Measurements from ENCODE around the gene OTOG.

Gene OTOG

DNA sequence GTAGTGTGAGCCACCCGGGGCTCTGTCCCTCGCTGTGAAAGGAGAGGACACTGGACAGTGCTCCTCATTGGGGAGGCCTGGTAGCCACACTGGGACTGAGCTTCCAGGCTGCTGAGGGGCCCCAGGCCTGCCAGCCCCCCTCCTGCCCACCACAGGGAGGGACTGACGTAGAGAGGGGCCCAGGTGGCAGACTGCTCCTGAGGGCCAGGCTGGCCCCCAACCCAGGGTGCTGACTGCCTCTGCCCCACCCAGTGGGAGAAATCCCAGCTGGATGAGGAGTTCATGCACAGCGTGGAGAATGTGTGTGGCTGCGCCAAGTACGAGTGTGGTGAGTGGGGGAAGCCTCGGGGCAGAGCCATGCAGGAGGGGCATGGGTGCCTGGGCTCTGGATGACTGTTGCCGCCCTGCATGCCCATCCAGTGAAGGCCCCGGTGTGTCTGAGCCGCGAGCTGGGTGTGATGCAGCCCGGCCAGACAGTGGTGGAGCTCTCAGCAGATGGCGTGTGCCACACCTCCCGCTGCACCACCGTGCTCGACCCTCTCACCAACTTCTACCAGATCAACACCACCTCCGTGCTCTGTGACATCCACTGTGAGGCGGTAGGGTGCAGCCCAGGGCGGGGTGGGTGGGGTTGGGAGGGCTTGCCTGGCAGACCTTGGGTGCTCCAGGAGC lies 93.6 kb downstream of the OTOG start:
- Histone ChIP-seq H3K9me3 (ENCODE audit: control insufficient read depth, insufficient read depth, low read length) (no peaks in the 10 kb centered on the region), H3K4me3 (ENCODE audit: low read length) (no peak overlapping the region), H3K36me3 (ENCODE audit: control insufficient read depth, insufficient read depth, low read length) (no peaks in the 10 kb centered on the region), H3K4me1 (ENCODE audit: control insufficient read depth, insufficient read depth, low read length) (no peaks in the 10 kb centered on the region), H3K27me3 (ENCODE audit: control insufficient read depth, insufficient read depth, low read length) (no peaks in the 10 kb centered on the region), H3K27ac (ENCODE audit: low read length) (no peak overlapping the region)
- DNase-seq (ENCODE audit: low read depth, low spot score) = no peak
- no CpG with 5 or more reads among the region's 19 CpGs for WGBS (ENCODE audit: insufficient coverage, insufficient read length)

- no CpG with 5 or more reads among the region's 17 CpGs for WGBS (ENCODE audit: insufficient coverage, insufficient read length)
- Histone ChIP-seq H3K36me3 (ENCODE audit: control insufficient read depth, insufficient read depth, low read length) (no peaks in the 10 kb centered on the region), H3K27ac (ENCODE audit: low read length) (no peak overlapping the region), H3K4me3 (ENCODE audit: low read length) (no peak overlapping the region), H3K4me1 (ENCODE audit: control insufficient read depth, insufficient read depth, low read length) (no peaks in the 10 kb centered on the region), H3K9me3 (ENCODE audit: control insufficient read depth, insufficient read depth, low read length) (no peaks in the 10 kb centered on the region), H3K27me3 (ENCODE audit: control insufficient read depth, insufficient read depth, low read length) (no peaks in the 10 kb centered on the region)
- no peak for DNase-seq (ENCODE audit: low read depth, low spot score)
These were observed 94.8 kb downstream of the OTOG start for GRCh38 chr11:17641792-17642350.

DNA sequence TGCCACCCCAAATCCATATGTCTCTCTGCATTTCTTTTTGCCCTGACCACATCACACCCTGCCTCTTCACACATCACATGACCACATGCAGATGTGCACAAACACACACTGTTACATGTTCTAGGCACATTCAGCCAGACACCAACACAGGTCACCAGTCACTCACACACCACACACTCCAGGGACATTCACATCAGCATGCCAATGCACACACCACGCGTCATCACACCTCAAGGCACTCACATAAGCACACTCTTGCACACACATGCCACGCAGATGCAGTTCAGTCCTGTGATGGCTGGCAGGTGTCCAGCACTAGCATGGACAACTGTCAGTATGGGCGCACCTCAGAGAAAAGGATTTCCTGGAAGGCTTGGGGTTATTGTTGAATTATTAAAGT lies 95.3 kb downstream of the OTOG start:
- DNase-seq (ENCODE audit: low read depth, low spot score) = no peak
- no peaks in the 10 kb centered on the region for H3K4me1 ChIP-seq (ENCODE audit: control insufficient read depth, insufficient read depth, low read length)
- no peak overlapping the region for H3K27ac ChIP-seq (ENCODE audit: low read length)
- no peaks in the 10 kb centered on the region for H3K36me3 ChIP-seq (ENCODE audit: control insufficient read depth, insufficient read depth, low read length)
- no peak overlapping the region for H3K4me3 ChIP-seq (ENCODE audit: low read length)
- H3K27me3 ChIP-seq (ENCODE audit: control insufficient read depth, insufficient read depth, low read length) = no peaks in the 10 kb centered on the region
- WGBS (ENCODE audit: insufficient coverage, insufficient read length) = no CpG with 5 or more reads among the region's 4 CpGs
- H3K9me3 ChIP-seq (ENCODE audit: control insufficient read depth, insufficient read depth, low read length) = no peaks in the 10 kb centered on the region

GRCh38 chr11:17642980-17643379 lies 95.9 kb downstream of the OTOG start:
- Histone ChIP-seq H3K27ac (ENCODE audit: low read length) (no peak overlapping the region), H3K4me3 (ENCODE audit: low read length) (no peak overlapping the region), H3K27me3 (ENCODE audit: control insufficient read depth, insufficient read depth, low read length) (no peaks in the 10 kb centered on the region), H3K36me3 (ENCODE audit: control insufficient read depth, insufficient read depth, low read length) (no peaks in the 10 kb centered on the region), H3K4me1 (ENCODE audit: control insufficient read depth, insufficient read depth, low read length) (no peaks in the 10 kb centered on the region), H3K9me3 (ENCODE audit: control insufficient read depth, insufficient read depth, low read length) (no peaks in the 10 kb centered on the region)
- DNase-seq (ENCODE audit: low read depth, low spot score) = no peak
- whole genome bisulfite sequencing (ENCODE audit: insufficient coverage, insufficient read length) = no CpG with 5 or more reads among the region's 6 CpGs

DNA sequence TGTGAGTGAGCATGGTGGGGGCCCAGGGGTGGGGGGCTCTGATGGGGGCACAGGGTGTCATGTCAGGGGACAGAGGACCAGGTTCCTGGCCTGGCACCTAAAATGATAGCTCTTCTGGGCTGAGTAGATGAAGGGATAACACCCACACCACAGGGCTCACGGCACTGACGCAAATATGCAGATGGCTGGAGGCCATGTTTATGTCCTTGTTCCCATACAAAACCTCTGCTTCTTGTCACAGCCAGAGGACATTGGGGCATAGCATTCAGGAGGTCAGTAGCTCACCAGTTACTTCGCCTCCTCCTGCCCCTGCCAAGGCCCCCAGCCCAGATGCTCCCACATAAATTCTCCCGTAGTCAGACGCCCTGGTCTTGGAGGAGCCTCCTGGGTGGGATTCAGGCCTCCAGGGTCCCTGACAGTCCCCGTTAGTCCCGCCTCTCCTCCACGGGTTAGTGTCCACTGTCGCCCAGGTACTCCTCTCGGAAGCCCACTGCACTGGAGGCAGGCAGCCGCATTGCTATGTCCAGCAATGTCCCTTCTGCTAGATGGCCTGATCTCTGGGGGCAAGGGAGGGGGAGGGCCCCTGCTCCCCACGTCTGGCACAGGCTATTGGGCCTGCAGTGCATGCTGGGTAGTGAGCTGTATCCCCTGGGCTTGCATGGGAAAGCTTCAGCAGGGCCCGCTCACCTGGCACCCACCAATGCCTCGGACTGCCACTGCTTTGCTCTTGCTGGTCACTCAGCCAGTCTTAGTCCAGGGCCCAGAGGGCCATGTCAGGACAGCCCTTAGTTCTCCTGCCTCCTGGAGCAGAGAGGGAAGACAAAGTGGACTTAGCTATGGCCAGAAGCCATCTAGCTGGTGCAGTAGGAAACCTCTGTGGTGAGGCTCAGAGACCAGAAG lies 96.7 kb downstream of the OTOG start:
- no peaks in the 10 kb centered on the region for H3K9me3 ChIP-seq (ENCODE audit: control insufficient read depth, insufficient read depth, low read length)
- H3K36me3 ChIP-seq (ENCODE audit: control insufficient read depth, insufficient read depth, low read length) = no peaks in the 10 kb centered on the region
- no CpG with 5 or more reads among the region's 14 CpGs for WGBS (ENCODE audit: insufficient coverage, insufficient read length)

DNA sequence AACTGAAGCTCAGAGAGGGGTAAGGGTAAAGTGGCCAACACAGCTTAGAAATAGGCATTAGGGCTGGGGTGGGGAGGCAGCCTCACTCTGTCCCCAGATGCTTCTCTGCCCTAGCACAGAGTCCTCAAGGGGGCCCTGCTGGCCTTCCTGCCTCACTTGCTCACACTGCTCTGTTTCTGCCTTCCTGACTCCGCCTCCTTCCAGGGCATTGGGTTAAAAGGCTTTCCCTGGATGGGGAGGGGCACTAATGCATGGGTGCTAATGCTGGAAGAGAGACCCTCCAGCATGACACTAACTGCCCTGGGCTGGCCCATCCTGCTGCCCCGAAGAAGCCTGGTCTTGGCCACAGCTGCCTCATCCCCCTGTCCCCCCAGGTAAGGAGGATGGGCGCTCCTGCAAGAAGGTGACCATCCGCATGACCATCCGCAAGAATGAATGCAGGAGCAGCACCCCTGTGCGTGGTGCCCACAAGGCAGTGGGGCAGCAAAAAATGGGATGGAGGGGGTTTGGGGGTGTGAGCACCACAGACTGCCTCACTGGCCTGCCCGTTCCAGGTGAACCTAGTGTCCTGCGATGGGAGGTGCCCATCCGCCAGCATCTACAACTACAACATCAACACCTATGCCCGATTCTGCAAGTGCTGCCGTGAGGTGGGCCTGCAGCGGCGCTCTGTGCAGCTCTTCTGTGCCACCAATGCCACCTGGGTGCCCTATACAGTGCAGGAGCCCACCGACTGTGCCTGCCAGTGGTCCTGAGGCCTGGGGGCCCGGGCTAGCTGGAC lies 98.3 kb downstream of the OTOG start:
- no peak for DNase-seq (ENCODE audit: low read depth, low spot score)
- WGBS (ENCODE audit: insufficient coverage, insufficient read length) = no CpG with 5 or more reads among the region's 15 CpGs
- H3K4me3 ChIP-seq (ENCODE audit: low read length) = no peak overlapping the region
- no peaks in the 10 kb centered on the region for H3K9me3 ChIP-seq (ENCODE audit: control insufficient read depth, insufficient read depth, low read length)
- H3K36me3 ChIP-seq (ENCODE audit: control insufficient read depth, insufficient read depth, low read length) = no peaks in the 10 kb centered on the region
- no peak overlapping the region for H3K27ac ChIP-seq (ENCODE audit: low read length)
- no peaks in the 10 kb centered on the region for H3K27me3 ChIP-seq (ENCODE audit: control insufficient read depth, insufficient read depth, low read length)
- 0 out of 2 replicates have a peak, but pooled peaks cover 2% of the 10 kb centered on the region for H3K4me1 ChIP-seq (ENCODE audit: control insufficient read depth, insufficient read depth, low read length)

More for the DNA sequence above, 96.7 kb downstream of the OTOG start:
- no peaks in the 10 kb centered on the region for H3K4me1 ChIP-seq (ENCODE audit: control insufficient read depth, insufficient read depth, low read length)
- DNase-seq (ENCODE audit: low read depth, low spot score) = no peak
- H3K27me3 ChIP-seq (ENCODE audit: control insufficient read depth, insufficient read depth, low read length) = no peaks in the 10 kb centered on the region
- H3K4me3 ChIP-seq (ENCODE audit: low read length) = no peak overlapping the region
- H3K27ac ChIP-seq (ENCODE audit: low read length) = no peak overlapping the region

GRCh38 chr11:17646451-17647145 lies 99.5 kb downstream of the OTOG start:
- H3K9me3 ChIP-seq (ENCODE audit: control insufficient read depth, insufficient read depth, low read length) = no peaks in the 10 kb centered on the region
- no peak overlapping the region for H3K4me3 ChIP-seq (ENCODE audit: low read length)
- H3K4me1 ChIP-seq (ENCODE audit: control insufficient read depth, insufficient read depth, low read length) = 0 out of 2 replicates have a peak, but pooled peaks cover 4% of the 10 kb centered on the region
- no peak overlapping the region for H3K27ac ChIP-seq (ENCODE audit: low read length)
- no peaks in the 10 kb centered on the region for H3K27me3 ChIP-seq (ENCODE audit: control insufficient read depth, insufficient read depth, low read length)
- WGBS (ENCODE audit: insufficient coverage, insufficient read length) = no CpG with 5 or more reads among the region's 8 CpGs
- DNase-seq (ENCODE audit: low read depth, low spot score) = no peak
- H3K36me3 ChIP-seq (ENCODE audit: control insufficient read depth, insufficient read depth, low read length) = no peaks in the 10 kb centered on the region

DNA sequence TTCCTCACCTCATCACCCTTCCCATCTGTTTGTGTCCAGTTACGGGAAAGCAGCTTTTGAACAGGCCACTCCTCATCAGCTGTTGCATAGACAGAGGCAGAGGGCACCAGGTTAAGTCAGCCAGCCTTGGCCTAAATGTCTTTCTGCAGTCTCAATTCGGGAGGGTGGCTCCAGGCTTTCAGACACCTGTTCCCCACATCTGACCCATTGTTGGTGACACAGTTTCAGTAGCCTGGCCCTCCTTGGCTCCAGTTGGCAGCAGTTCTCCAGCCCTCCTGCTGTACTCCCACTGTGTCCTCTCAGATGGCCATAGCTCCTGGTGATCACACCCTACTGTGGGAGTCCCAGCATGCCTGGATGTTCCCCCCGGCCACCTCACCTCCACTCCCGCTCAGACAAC lies 101.5 kb downstream of the OTOG start:
- no peaks in the 10 kb centered on the region for H3K27me3 ChIP-seq (ENCODE audit: control insufficient read depth, insufficient read depth, low read length)
- 0 out of 2 replicates have a peak, but pooled peaks cover 4% of the 10 kb centered on the region for H3K4me1 ChIP-seq (ENCODE audit: control insufficient read depth, insufficient read depth, low read length)
- H3K4me3 ChIP-seq (ENCODE audit: low read length) = no peak overlapping the region
- no peaks in the 10 kb centered on the region for H3K9me3 ChIP-seq (ENCODE audit: control insufficient read depth, insufficient read depth, low read length)
- no peaks in the 10 kb centered on the region for H3K36me3 ChIP-seq (ENCODE audit: control insufficient read depth, insufficient read depth, low read length)
- no peak for DNase-seq (ENCODE audit: low read depth, low spot score)
- no peak overlapping the region for H3K27ac ChIP-seq (ENCODE audit: low read length)
- no CpG with 5 or more reads among the region's 4 CpGs for WGBS (ENCODE audit: insufficient coverage, insufficient read length)

DNA sequence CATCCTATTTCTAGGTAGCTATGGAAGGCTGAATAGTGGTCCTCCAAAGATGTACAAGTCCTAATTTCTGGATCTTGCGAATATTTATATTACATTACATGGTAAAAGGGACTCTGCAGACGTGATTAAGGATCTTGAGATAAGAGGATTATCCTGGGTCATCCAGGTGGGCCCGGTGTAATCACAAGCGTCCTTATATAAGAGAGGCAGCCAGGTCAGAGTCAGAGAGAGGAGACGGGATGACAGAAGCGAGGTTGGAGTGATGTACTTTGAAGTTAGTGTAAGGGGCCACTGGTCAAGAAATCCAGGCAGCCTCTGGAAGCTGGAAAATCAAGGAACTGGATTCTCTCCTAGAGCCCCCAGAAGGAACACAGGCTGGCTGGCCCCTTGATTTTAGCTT lies 102.2 kb downstream of the OTOG start:
- Histone ChIP-seq H3K4me1 (ENCODE audit: control insufficient read depth, insufficient read depth, low read length) (0 out of 2 replicates have a peak, but pooled peaks cover 4% of the 10 kb centered on the region), H3K36me3 (ENCODE audit: control insufficient read depth, insufficient read depth, low read length) (no peaks in the 10 kb centered on the region), H3K27me3 (ENCODE audit: control insufficient read depth, insufficient read depth, low read length) (no peaks in the 10 kb centered on the region), H3K27ac (ENCODE audit: low read length) (no peak overlapping the region), H3K9me3 (ENCODE audit: control insufficient read depth, insufficient read depth, low read length) (no peaks in the 10 kb centered on the region), H3K4me3 (ENCODE audit: low read length) (no peak overlapping the region)
- no CpG with 5 or more reads among the region's 6 CpGs for WGBS (ENCODE audit: insufficient coverage, insufficient read length)
- no peak for DNase-seq (ENCODE audit: low read depth, low spot score)

Measured in iPS DF 6.9 (cell line).